Fibroblast of mammary gland (primary cell): ENCODE results near the gene F9.
"Not testable (repeated sequence)": the region's sequence is repeated elsewhere in the genome, so short reads cannot be mapped to it uniquely, and the experiment has no call there.

Source experiments
- DNase-seq: peaks from one replicate; pipeline ENCODE4 v3.0.0-alpha.2; 2010; ENCODE audit warnings: low read depth
- H3K4me3 ChIP-seq: 2 replicates; pipeline ENCODE4 v1.5.1; 2011; ENCODE audit warnings: low read depth, mild to moderate bottlenecking, low read length, moderate library complexity; ENCODE audit not compliant: control insufficient read depth
- CTCF ChIP-seq: conservative IDR thresholded peaks from 2 replicates; pipeline ENCODE4 v1.5.1; 2011; ENCODE audit warnings: low read depth, low read length, inconsistent platforms; ENCODE audit not compliant: control insufficient read depth, insufficient read depth

F9 gene

GRCh38 chrX:139530550-139530949 is at the start of gene F9:
TSS of gene F9 (plus strand) at chrX:139530739. CDS start at chrX:139530765, 26 bp downstream.
- no peak within 1 kb of the TSS for H3K4me3 ChIP-seq
- no peak for DNase-seq
- TF ChIP-seq CTCF = no peak

GRCh38 chrX:139483699-139484098 is 46.8 kb upstream of the F9 start:
- no peak for TF ChIP-seq CTCF
- H3K4me3 ChIP-seq = no peak overlapping the region
- no peak for DNase-seq

GRCh38 chrX:139484591-139484990 is 45.9 kb upstream of the F9 start:
- DNase-seq = no peak
- H3K4me3 ChIP-seq = no peak overlapping the region
- TF ChIP-seq CTCF = no peak

- no peak for DNase-seq
- TF ChIP-seq CTCF = no peak
- no peak overlapping the region for H3K4me3 ChIP-seq
These were observed 35.2 kb upstream of the F9 start for GRCh38 chrX:139495324-139495723.

GRCh38 chrX:139506333-139506732 is 24.2 kb upstream of the F9 start:
- no peak for DNase-seq
- H3K4me3 ChIP-seq = no peak overlapping the region
- no peak for TF ChIP-seq CTCF

GRCh38 chrX:139508099-139508498 is 22.4 kb upstream of the F9 start:
- H3K4me3 ChIP-seq = no peak overlapping the region
- no peak for TF ChIP-seq CTCF
- no peak for DNase-seq

GRCh38 chrX:139518475-139518874 is 12.1 kb upstream of the F9 start:
- no peak overlapping the region for H3K4me3 ChIP-seq
- no peak for TF ChIP-seq CTCF
- DNase-seq = no peak

GRCh38 chrX:139528829-139529228 is 1.7 kb upstream of the F9 start:
- not testable (repeated sequence) for H3K4me3 ChIP-seq, DNase-seq
